CD4-positive, CD25-positive, alpha-beta regulatory T cell (primary cell): Measurements from ENCODE around the gene MCCC2. TPM values are rescaled to one million over a fixed set of nuclear protein-coding genes. Genes with fewer than 3 reads are reported as not detected.
A peak's percentile ranks its signal among the peaks of the same experiment; 100 is the strongest.
"Not testable (repeated sequence)": the region's sequence is repeated elsewhere in the genome, so short reads cannot be mapped to it uniquely, and the experiment has no call there.

Experiments
- ATAC-seq, 2 donors: fragments of 150-1000 bp; cut with Tn5 transposase; one replicate each; pipeline ENCODE4 v1.10.0; 2021; ENCODE audit warnings: low read depth in 2 of 2, moderate number of reproducible peaks in 2 of 2, moderate library complexity in 1 of 2
- DNase-seq, 3 donors: peaks; one replicate each; pipeline versions ENCODE4 v3.0.0 to v3.0.0-alpha.2; 2012 to 2022; ENCODE audit warnings: mixed read lengths in 1 of 3
- H3K27ac ChIP-seq: one replicate; pipeline ENCODE4 v1.7.0; 2013; ENCODE audit warnings: mild to moderate bottlenecking, low read length; ENCODE audit not compliant: insufficient read depth, poor library complexity, severe bottlenecking
- H3K27me3 ChIP-seq: one replicate; pipeline ENCODE4 v1.7.0; 2013; ENCODE audit warnings: low read length; ENCODE audit not compliant: control insufficient read depth, insufficient read depth
- H3K36me3 ChIP-seq: one replicate; pipeline ENCODE4 v1.7.0; 2013; ENCODE audit warnings: mild to moderate bottlenecking, low read length, moderate library complexity; ENCODE audit not compliant: control insufficient read depth, insufficient read depth
- H3K4me1 ChIP-seq: 2 replicates; pipeline ENCODE4 v1.7.0; 2013; ENCODE audit warnings: mild to moderate bottlenecking, low read length; ENCODE audit not compliant: insufficient read depth, control insufficient read depth, poor library complexity, severe bottlenecking
- H3K4me3 ChIP-seq: one replicate; pipeline ENCODE4 v1.7.0; 2013; ENCODE audit warnings: low read depth, mild to moderate bottlenecking, low read length, moderate library complexity
- H3K9me3 ChIP-seq, 2 experiments: 1 replicate in 1 of 2; 2 replicates in 1 of 2; pipeline ENCODE4 v1.7.0; 2013; ENCODE audit warnings: low read length in 2 of 2, mild to moderate bottlenecking in 1 of 2, moderate library complexity in 1 of 2; ENCODE audit not compliant: control insufficient read depth in 2 of 2
- H3K27ac Mint-ChIP-seq, 3 donors: one replicate each; pipeline ENCODE4 v1.8.0; 2020 to 2022; ENCODE audit warnings: mild to moderate bottlenecking in 3 of 3, mixed read lengths in 3 of 3, moderate library complexity in 2 of 3
- H3K27me3 Mint-ChIP-seq: one replicate; pipeline ENCODE4 v1.8.0; 2022; ENCODE audit warnings: mild to moderate bottlenecking, mixed read lengths
- H3K36me3 Mint-ChIP-seq: one replicate; pipeline ENCODE4 v1.8.0; 2020; ENCODE audit warnings: mixed read lengths
- H3K4me1 Mint-ChIP-seq, 4 donors: one replicate each; pipeline ENCODE4 v1.8.0; 2020 to 2022; ENCODE audit warnings: mixed read lengths in 4 of 4, mild to moderate bottlenecking in 1 of 4
- H3K4me3 Mint-ChIP-seq, 4 donors: one replicate each; pipeline ENCODE4 v1.8.0; 2020 to 2022; ENCODE audit warnings: mild to moderate bottlenecking in 4 of 4, mixed read lengths in 4 of 4, moderate library complexity in 3 of 4
- H3K9me3 Mint-ChIP-seq, 7 donors: one replicate each; pipeline ENCODE4 v1.8.0; 2020 to 2022; ENCODE audit warnings: mixed read lengths in 7 of 7, mild to moderate bottlenecking in 3 of 7, moderate library complexity in 2 of 7
- polyA plus RNA-seq, 4 donors: library from polyadenylated mRNA; unstranded; fragments of 300-500 nt; fragmentation: Illumina TruSeq; gene quantifications; one replicate each; pipeline ENCODE4 v1.2.3, GENCODE V29; 2021
- total RNA-seq: library from RNA; stranded (reverse); gene quantifications from one replicate; pipeline ENCODE4 v1.2.3, GENCODE V29; 2022

The MCCC2 gene
- total and polyA plus RNA-seq, 5 donors from 2014 or later: 26.7 to 45.8 (median 30.9) TPM

GRCh38 chr5:71600783-71601182 lies 13.6 kb downstream of the MCCC2 start:
- no peaks in the 10 kb centered on the region for H3K9me3 Mint-ChIP-seq
- peaks cover 40% of the 10 kb centered on the region for H3K36me3 Mint-ChIP-seq
- no peak overlapping the region for H3K4me3 Mint-ChIP-seq
- Histone ChIP-seq H3K27ac (peak overlapping the region; percentile 84), H3K27me3 (no peaks in the 10 kb centered on the region), H3K9me3 (no peaks in the 10 kb centered on the region), H3K36me3 (peaks cover 48% of the 10 kb centered on the region), H3K4me3 (peak overlapping the region; percentile 52), H3K4me1 (peaks cover 22% of the 10 kb centered on the region)
- DNase-seq (no peak), ATAC-seq (no peak)
- peaks cover 23 to 45% (median 36%) of the 10 kb centered on the region in 4 donors for H3K4me1 Mint-ChIP-seq
- H3K27me3 Mint-ChIP-seq: no peaks in the 10 kb centered on the region
- peak overlapping the region; percentile 78 to 95 (median 90) for H3K27ac Mint-ChIP-seq

GRCh38 chr5:71601222-71602026 lies 14.3 kb downstream of the MCCC2 start:
- no peaks in the 10 kb centered on the region for H3K9me3 ChIP-seq
- peaks cover 22% of the 10 kb centered on the region for H3K4me1 ChIP-seq
- peaks cover 42% of the 10 kb centered on the region for H3K36me3 ChIP-seq
- Mint-ChIP-seq H3K27me3 (no peaks in the 10 kb centered on the region), H3K36me3 (peaks cover 33% of the 10 kb centered on the region), H3K4me1 (peaks cover 23 to 40% (median 34%) of the 10 kb centered on the region in 4 donors), H3K9me3 (no peaks in the 10 kb centered on the region), H3K4me3 (peak overlapping the region in 3 of 4 donors; percentile 2 to 59 (median 40)), H3K27ac (peak overlapping the region; percentile 78 to 95 (median 90))
- peak overlapping the region; percentile 84 for H3K27ac ChIP-seq
- ATAC-seq (peak; percentile 93 to 94), DNase-seq (peak; percentile 55 to 93 (median 69))
- peak overlapping the region; percentile 52 for H3K4me3 ChIP-seq
- H3K27me3 ChIP-seq: no peaks in the 10 kb centered on the region

GRCh38 chr5:71609916-71610315 lies 22.8 kb downstream of the MCCC2 start:
- H3K36me3 ChIP-seq: peaks cover 16% of the 10 kb centered on the region
- not testable (repeated sequence) for H3K27me3 Mint-ChIP-seq, H3K4me1 ChIP-seq, H3K27me3 ChIP-seq, H3K4me3 ChIP-seq, H3K9me3 ChIP-seq, H3K4me3 Mint-ChIP-seq, H3K9me3 Mint-ChIP-seq, ATAC-seq, H3K27ac ChIP-seq
- DNase-seq: peak in 2 of 3 donors; percentile 8 to 70
- peaks cover 16% of the 10 kb centered on the region for H3K36me3 Mint-ChIP-seq
- peaks cover 4 to 17% (median 7%) of the 10 kb centered on the region in 4 donors for H3K4me1 Mint-ChIP-seq
- peak overlapping the region in 1 of 3 donors; percentile 73 for H3K27ac Mint-ChIP-seq

- peaks cover 34% of the 10 kb centered on the region for H3K36me3 ChIP-seq
- peak overlapping the region in 1 of 3 donors; percentile 68 for H3K27ac Mint-ChIP-seq
Observed at GRCh38 chr5:71615809-71616208, 28.7 kb downstream of the MCCC2 start.

GRCh38 chr5:71620630-71621029 lies 33.5 kb downstream of the MCCC2 start:
- no peaks in the 10 kb centered on the region for H3K9me3 ChIP-seq
- peaks cover 4% of the 10 kb centered on the region for H3K4me1 ChIP-seq
- peaks cover 28% of the 10 kb centered on the region for H3K36me3 ChIP-seq
- DNase-seq: no peak
- H3K27me3 ChIP-seq: no peaks in the 10 kb centered on the region
- peak overlapping the region in 1 of 3 donors; percentile 16 for H3K27ac Mint-ChIP-seq
- peaks cover 20 to 41% (median 23%) of the 10 kb centered on the region in 4 donors for H3K4me1 Mint-ChIP-seq
- no peak overlapping the region for H3K4me3 ChIP-seq
- H3K9me3 Mint-ChIP-seq: peaks cover 0 to 2% (median 0%) of the 10 kb centered on the region in 7 donors
- H3K36me3 Mint-ChIP-seq: peaks cover 71% of the 10 kb centered on the region
- no peak for ATAC-seq
- H3K27me3 Mint-ChIP-seq: no peaks in the 10 kb centered on the region
- no peak overlapping the region for H3K4me3 Mint-ChIP-seq
- no peak overlapping the region for H3K27ac ChIP-seq

More at GRCh38 chr5:71615809-71616208, 28.7 kb downstream of the MCCC2 start:
- no peak overlapping the region for H3K4me3 ChIP-seq
- H3K27ac ChIP-seq: no peak overlapping the region
- Mint-ChIP-seq H3K4me1 (peaks cover 12 to 37% (median 19%) of the 10 kb centered on the region in 4 donors), H3K9me3 (peaks cover 0 to 2% (median 0%) of the 10 kb centered on the region in 7 donors), H3K36me3 (peaks cover 48% of the 10 kb centered on the region), H3K4me3 (no peak overlapping the region), H3K27me3 (no peaks in the 10 kb centered on the region)
- peaks cover 3% of the 10 kb centered on the region for H3K4me1 ChIP-seq
- no peak for ATAC-seq
- no peaks in the 10 kb centered on the region for H3K9me3 ChIP-seq
- no peaks in the 10 kb centered on the region for H3K27me3 ChIP-seq
- no peak for DNase-seq

GRCh38 chr5:71621268-71621667 lies 34.1 kb downstream of the MCCC2 start:
- H3K27me3 ChIP-seq: no peaks in the 10 kb centered on the region
- H3K27me3 Mint-ChIP-seq: no peaks in the 10 kb centered on the region
- H3K36me3 Mint-ChIP-seq: peaks cover 68% of the 10 kb centered on the region
- H3K27ac Mint-ChIP-seq: peak overlapping the region in 1 of 3 donors; percentile 17
- H3K36me3 ChIP-seq: peaks cover 22% of the 10 kb centered on the region
- H3K4me3 Mint-ChIP-seq: no peak overlapping the region
- no peak for DNase-seq
- H3K27ac ChIP-seq: no peak overlapping the region
- ATAC-seq: no peak
- H3K9me3 Mint-ChIP-seq: peaks cover 0 to 2% (median 0%) of the 10 kb centered on the region in 7 donors
- no peak overlapping the region for H3K4me3 ChIP-seq
- peaks cover 4% of the 10 kb centered on the region for H3K4me1 ChIP-seq
- H3K9me3 ChIP-seq: no peaks in the 10 kb centered on the region
- H3K4me1 Mint-ChIP-seq: peaks cover 20 to 39% (median 23%) of the 10 kb centered on the region in 4 donors

- ATAC-seq: no peak
- Histone ChIP-seq H3K36me3 (peaks cover 22% of the 10 kb centered on the region), H3K4me1 (peaks cover 4% of the 10 kb centered on the region), H3K27me3 (no peaks in the 10 kb centered on the region), H3K27ac (no peak overlapping the region), H3K4me3 (no peak overlapping the region), H3K9me3 (no peaks in the 10 kb centered on the region)
- H3K4me3 Mint-ChIP-seq: no peak overlapping the region
- no peaks in the 10 kb centered on the region for H3K27me3 Mint-ChIP-seq
- peaks cover 0 to 2% (median 0%) of the 10 kb centered on the region in 7 donors for H3K9me3 Mint-ChIP-seq
- peaks cover 19 to 36% (median 22%) of the 10 kb centered on the region in 4 donors for H3K4me1 Mint-ChIP-seq
- DNase-seq: no peak
- peaks cover 67% of the 10 kb centered on the region for H3K36me3 Mint-ChIP-seq
- no peak overlapping the region for H3K27ac Mint-ChIP-seq
Observed at GRCh38 chr5:71621741-71622140, 34.6 kb downstream of the MCCC2 start.
